PC-3 (cell line): ENCODE results near the gene AQP10. TPM values are rescaled to one million over a fixed set of nuclear protein-coding genes. Genes with fewer than 3 reads are reported as not detected.

Experiments used
- ATAC-seq: fragments of 200-7000 bp; cut with Tn5 transposase; 2 replicates; pipeline ENCODE4 v1.9.1; 2020; ENCODE audit warnings: mild to moderate bottlenecking, moderate library complexity
- BruUV-seq: library from RNA; stranded (reverse); fragments of 400-500 nt; replicated peaks from 2 replicates; lab custom pipeline; 2021; lab: Mats Ljungman, UMichigan
- CTCF ChIA-PET: fragments of 300-600 bp; sonication (Branson Sonifier 250); formaldehyde crosslinking; loops from one replicate; lab custom pipeline; 2022; ENCODE audit warnings: antibody characterized with exemption; lab: Charles Lee
- POLR2A ChIA-PET: fragments of 300-600 bp; sonication (Branson Sonifier 250); formaldehyde crosslinking; loops from one replicate; lab custom pipeline; 2022; ENCODE audit warnings: antibody characterized with exemption; ENCODE audit not compliant: unreplicated experiment; lab: Charles Lee
- DNase-seq: peaks from one replicate; pipeline ENCODE4 v3.0.0-alpha.2; 2015
- H2AFZ ChIP-seq: fragments of 300-600 bp; sonication (generic); 2 replicates; pipeline ENCODE4 v1.6.0; 2016; ENCODE audit warnings: antibody characterized with exemption, low read length
- H3F3A ChIP-seq: fragments of 300-600 bp; sonication (generic); one replicate; pipeline ENCODE4 v1.6.0; 2017; ENCODE audit warnings: antibody characterized with exemption, low read length, control low read depth, mild to moderate bottlenecking; ENCODE audit not compliant: unreplicated experiment
- H3K27ac ChIP-seq: fragments of 300-600 bp; sonication (generic); 2 replicates; pipeline ENCODE4 v1.5.1; 2016; ENCODE audit warnings: mild to moderate bottlenecking, low read length
- H3K27me3 ChIP-seq: fragments of 300-600 bp; sonication (generic); 2 replicates; pipeline ENCODE4 v1.6.1; 2016; ENCODE audit warnings: low read length, mixed read lengths
- H3K36me3 ChIP-seq: fragments of 300-600 bp; sonication (generic); 2 replicates; pipeline ENCODE4 v1.6.1; 2016; ENCODE audit warnings: low read depth, mixed run types, low read length, mixed read lengths
- H3K4me1 ChIP-seq: fragments of 300-600 bp; sonication (generic); 2 replicates; pipeline ENCODE4 v1.5.1; 2016; ENCODE audit warnings: low read length; ENCODE audit not compliant: insufficient read depth
- H3K4me2 ChIP-seq: fragments of 300-600 bp; sonication (generic); 2 replicates; pipeline ENCODE4 v1.6.0; 2016; ENCODE audit warnings: low read length
- H3K4me3 ChIP-seq: fragments of 300-600 bp; sonication (generic); 2 replicates; pipeline ENCODE4 v1.5.1; 2016; ENCODE audit warnings: mild to moderate bottlenecking, low read length, mixed read lengths
- H3K79me2 ChIP-seq: fragments of 300-600 bp; sonication (generic); 2 replicates; pipeline ENCODE4 v1.6.1; 2017; ENCODE audit warnings: low read length, mixed read lengths
- H3K9ac ChIP-seq: fragments of 300-600 bp; sonication (generic); 2 replicates; pipeline ENCODE4 v1.6.0; 2016; ENCODE audit warnings: mild to moderate bottlenecking, low read length
- H3K9me2 ChIP-seq: fragments of 300-600 bp; sonication (generic); replicated peaks from 2 replicates; pipeline ENCODE4 v1.6.1; 2016; ENCODE audit warnings: mixed run types, low read length, mixed read lengths
- H3K9me3 ChIP-seq: fragments of 300-600 bp; sonication (generic); 2 replicates; pipeline ENCODE4 v1.6.1; 2016; ENCODE audit warnings: low read length, mixed read lengths
- H4K20me1 ChIP-seq: fragments of 300-600 bp; sonication (generic); 2 replicates; pipeline ENCODE4 v1.6.1; 2016; ENCODE audit warnings: low read length, mixed read lengths
- EZH2 ChIP-seq: fragments of 300-600 bp; sonication (generic); IDR thresholded peaks from one replicate; pipeline ENCODE4 v1.6.1; 2017; ENCODE audit warnings: antibody characterized with exemption, mild to moderate bottlenecking, low read length; ENCODE audit not compliant: unreplicated experiment
- EZH2phosphoT487 ChIP-seq: fragments of 300-600 bp; sonication (generic); IDR thresholded peaks from 2 replicates; pipeline ENCODE4 v1.6.1; 2018; ENCODE audit warnings: mild to moderate bottlenecking, antibody characterized with exemption, low read length, borderline replicate concordance
- intact Hi-C: fragments of 100-400 bp; cut with micrococcal nuclease; formaldehyde crosslinking; loops from 2 replicates; pipeline ENCODE4 v1.9.0; 2023
- total RNA-seq: library from RNA; depleted of rRNA; stranded (reverse); fragments of >200 nt; gene quantifications from 2 replicates; pipeline ENCODE4 v1.2.3, GENCODE V29; 2014
- TF ChIP-seq, protein P1 (sequence below): fragments of 300-600 bp; sonication (generic); conservative IDR thresholded peaks from 2 replicates; pipeline ENCODE4 v1.5.1; 2017; ENCODE audit warnings: antibody characterized with exemption, low read depth, mild to moderate bottlenecking, low read length

AQP10 gene
- total RNA-seq, 1 experiment from 2014 or later = not detected

DNA sequence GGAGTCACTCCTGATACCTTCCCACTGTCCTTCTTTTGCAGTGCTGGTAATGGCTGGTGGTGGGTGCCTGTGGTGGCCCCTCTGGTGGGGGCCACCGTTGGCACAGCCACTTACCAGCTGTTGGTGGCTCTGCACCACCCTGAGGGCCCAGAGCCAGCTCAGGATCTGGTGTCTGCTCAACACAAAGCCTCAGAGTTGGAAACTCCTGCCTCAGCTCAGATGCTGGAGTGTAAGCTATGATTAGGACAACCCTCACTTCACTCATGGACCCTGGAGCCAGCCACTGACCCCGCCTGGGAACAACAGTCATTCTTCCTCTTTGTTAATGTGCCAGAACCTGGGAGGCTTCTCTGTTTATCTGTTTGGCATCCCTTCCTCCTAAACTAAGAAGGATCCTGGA, 3.3 kb downstream of the AQP10 start:
- H3K4me1 ChIP-seq = peaks cover 25% of the 10 kb centered on the region
- H3K4me3 ChIP-seq = peak overlapping the region; percentile 79; the same call in 1 of the 2 replicates
- no peaks in the 10 kb centered on the region for H3K36me3 ChIP-seq
- H4K20me1 ChIP-seq = no peaks in the 10 kb centered on the region
- H3K9me3 ChIP-seq = no peaks in the 10 kb centered on the region
- intact Hi-C loops = no loop called here
- no peak overlapping the region for H3K27ac ChIP-seq
- DNase-seq (no peak), ATAC-seq (no peak)
- H3K27me3 ChIP-seq = peaks cover 14% of the 10 kb centered on the region; the same call in 1 of the 2 replicates
- TF ChIP-seq, protein P1, sequence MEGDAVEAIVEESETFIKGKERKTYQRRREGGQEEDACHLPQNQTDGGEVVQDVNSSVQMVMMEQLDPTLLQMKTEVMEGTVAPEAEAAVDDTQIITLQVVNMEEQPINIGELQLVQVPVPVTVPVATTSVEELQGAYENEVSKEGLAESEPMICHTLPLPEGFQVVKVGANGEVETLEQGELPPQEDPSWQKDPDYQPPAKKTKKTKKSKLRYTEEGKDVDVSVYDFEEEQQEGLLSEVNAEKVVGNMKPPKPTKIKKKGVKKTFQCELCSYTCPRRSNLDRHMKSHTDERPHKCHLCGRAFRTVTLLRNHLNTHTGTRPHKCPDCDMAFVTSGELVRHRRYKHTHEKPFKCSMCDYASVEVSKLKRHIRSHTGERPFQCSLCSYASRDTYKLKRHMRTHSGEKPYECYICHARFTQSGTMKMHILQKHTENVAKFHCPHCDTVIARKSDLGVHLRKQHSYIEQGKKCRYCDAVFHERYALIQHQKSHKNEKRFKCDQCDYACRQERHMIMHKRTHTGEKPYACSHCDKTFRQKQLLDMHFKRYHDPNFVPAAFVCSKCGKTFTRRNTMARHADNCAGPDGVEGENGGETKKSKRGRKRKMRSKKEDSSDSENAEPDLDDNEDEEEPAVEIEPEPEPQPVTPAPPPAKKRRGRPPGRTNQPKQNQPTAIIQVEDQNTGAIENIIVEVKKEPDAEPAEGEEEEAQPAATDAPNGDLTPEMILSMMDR = no peak
- TF ChIP-seq EZH2phosphoT487 (no peak), EZH2 (no peak)
- H3K4me2 ChIP-seq = peak overlapping the region; percentile 87
- H3K9me2 ChIP-seq = no peaks in the 10 kb centered on the region
- no peaks in the 10 kb centered on the region for H3K79me2 ChIP-seq
- ChIA-PET CTCF (interaction anchor here (1.8 kb wide), 1 partner anchor 11 kb away, joined by 8 read pairs; no protein-coding TSS in a partner anchor), POLR2A (interaction anchor here (1.0 kb wide), 1 partner anchor 10 kb away, joined by 4 read pairs; no protein-coding TSS in a partner anchor)
- H2AFZ ChIP-seq = 0 out of 2 replicates have a peak overlapping the region, but pooled peaks have one; percentile 92
- H3K9ac ChIP-seq = no peak overlapping the region
- peaks cover 4% of the 10 kb centered on the region for H3F3A ChIP-seq
- no TSS peak for BruUV-seq

DNA sequence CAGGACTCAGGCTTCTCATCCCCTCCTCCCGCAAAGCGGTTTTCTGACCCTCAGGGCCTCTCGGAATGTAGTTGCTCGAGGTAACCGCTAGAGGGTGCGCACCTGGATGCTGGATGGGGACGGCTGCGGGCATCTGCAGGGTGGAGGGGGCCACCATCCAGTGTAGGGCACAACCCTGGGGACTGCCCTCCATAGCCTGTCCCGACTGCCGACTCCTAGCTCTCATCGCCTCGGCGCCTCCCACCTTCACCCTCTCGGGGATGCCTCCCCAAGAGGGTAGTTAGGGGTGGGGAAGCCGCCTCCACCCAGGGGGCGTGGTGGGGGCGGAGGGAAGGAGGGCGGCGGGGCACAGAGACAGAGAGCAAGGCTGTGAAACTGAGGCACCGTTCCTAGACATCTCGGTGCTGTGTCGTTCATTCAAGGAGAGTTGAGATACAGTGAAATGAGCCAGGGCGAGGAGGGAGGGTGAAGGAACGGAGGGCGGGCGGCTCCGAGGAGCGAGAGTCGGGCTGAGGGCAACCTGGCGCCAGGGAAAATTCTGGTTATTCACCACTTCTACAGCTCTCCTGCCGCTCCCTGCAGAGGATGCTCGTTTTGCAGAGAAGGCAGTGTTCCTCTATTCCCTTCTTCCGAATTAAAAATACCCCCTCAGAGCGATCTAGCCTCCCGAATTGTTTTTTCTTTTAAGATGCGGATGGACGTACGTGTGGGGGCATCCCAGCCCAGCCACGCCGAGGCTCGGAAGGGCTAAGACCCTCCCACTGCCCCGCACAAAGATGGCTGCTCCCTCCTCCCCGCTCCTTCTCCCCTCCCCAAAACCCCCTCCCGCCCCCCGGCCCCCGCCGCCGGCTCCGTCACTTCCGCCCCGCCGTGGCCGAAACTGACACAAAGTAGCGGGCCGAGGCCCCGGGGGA, 4.0 kb downstream of the AQP10 start, which contains the start of gene ATP8B2:
ATP8B2 (plus strand) TSS at position 857 of the 914 bp plus-strand sequence. CDS start 2,617 bp downstream, outside the sequence.
- Histone ChIP-seq H3K27me3 (peaks cover 14% of the 10 kb centered on the region; the same call in 1 of the 2 replicates), H3K4me1 (peaks cover 25% of the 10 kb centered on the region), H3K9ac (peak within 1 kb of the TSS; percentile 63), H3K27ac (peak within 1 kb of the TSS; percentile 76), H3K4me2 (peak within 1 kb of the TSS; percentile 87), H3K36me3 (no peaks in the 10 kb centered on the region), H3K9me3 (no peaks in the 10 kb centered on the region), H3K79me2 (no peaks in the 10 kb centered on the region), H3F3A (peaks cover 4% of the 10 kb centered on the region), H4K20me1 (no peaks in the 10 kb centered on the region), H2AFZ (peak within 1 kb of the TSS; percentile 96), H3K4me3 (peak within 1 kb of the TSS; percentile 79), H3K9me2 (no peaks in the 10 kb centered on the region)
- POLR2A ChIA-PET = interaction anchor here (1.0 kb wide), 1 partner anchor 9 kb away, joined by 4 read pairs; no protein-coding TSS in a partner anchor
- ATAC-seq = peak; percentile 40
- CTCF ChIA-PET = interaction anchor here (0.5 to 1.8 kb wide), 2 partner anchors 10 to 289 kb away, joined by 3 to 8 read pairs; no protein-coding TSS in a partner anchor
- intact Hi-C loops = loop anchor here (5.0 kb wide), 1 partner anchor 152 kb away; no protein-coding TSS in a partner anchor
- BruUV-seq = no TSS peak
- DNase-seq = peak; percentile 92
- TF ChIP-seq, protein P1 = peak; percentile 97
- TF ChIP-seq EZH2 (no peak), EZH2phosphoT487 (no peak)
